ENCODE data around the gene SPRR2F. TPM values are rescaled to one million over a fixed set of nuclear protein-coding genes. Genes with fewer than 3 reads are reported as not detected.
A peak's percentile ranks its signal among the peaks of the same experiment; 100 is the strongest.
"Not testable (repeated sequence)": the region's sequence is repeated elsewhere in the genome, so short reads cannot be mapped to it uniquely, and the experiment has no call there.

The SPRR2F gene
- total RNA-seq, 1 experiment from 2014 or later: not detected

GRCh38 chr1:153127296-153127695, 14.0 kb upstream of the SPRR2F start:
- BruUV-seq (replicated peaks): no TSS peak

GRCh38 chr1:153125536-153125935, 12.2 kb upstream of the SPRR2F start:
- H3K4me1 ChIP-seq (ENCODE audit: insufficient read depth, low read length): peaks cover 20% of the 10 kb centered on the region
- H3F3A ChIP-seq (ENCODE audit: low read length, unreplicated experiment): no peaks in the 10 kb centered on the region
- no peaks in the 10 kb centered on the region for H4K20me1 ChIP-seq (ENCODE audit: low read length)
- H3K27me3 ChIP-seq (ENCODE audit: low read length): peaks cover 8% of the 10 kb centered on the region; the same call in 1 of the 2 replicates
- no peak for DNase-seq
- CTCF ChIA-PET: no interaction called here
- no peak overlapping the region for H3K4me2 ChIP-seq (ENCODE audit: low read length)
- TF ChIP-seq EZH2phosphoT487 (IDR thresholded peaks at IDR 0.05; ENCODE audit: borderline replicate concordance, low read length): no peak
- TF ChIP-seq CTCF (conservative IDR thresholded peaks at IDR 0.05; ENCODE audit: low read depth, low read length): no peak
- no peak for TF ChIP-seq EZH2 (IDR thresholded peaks at IDR 0.05; ENCODE audit: low read length, unreplicated experiment)
- H3K79me2 ChIP-seq (ENCODE audit: low read length): no peaks in the 10 kb centered on the region
- H2AFZ ChIP-seq (ENCODE audit: low read length): no peak overlapping the region
- no peak overlapping the region for H3K9ac ChIP-seq (ENCODE audit: low read length)
- intact Hi-C loops (cut with micrococcal nuclease): no loop called here
- no TSS peak for BruUV-seq (replicated peaks)
- H3K9me2 ChIP-seq (replicated peaks; ENCODE audit: low read length): no peaks in the 10 kb centered on the region; the same call in 1 of the 2 replicates
- H3K27ac ChIP-seq (ENCODE audit: low read length): no peak overlapping the region
- no peak overlapping the region for H3K4me3 ChIP-seq (ENCODE audit: low read length)
- POLR2A ChIA-PET (ENCODE audit: unreplicated experiment): no interaction called here
- ATAC-seq: no peak
- H3K36me3 ChIP-seq (ENCODE audit: low read depth, low read length): no peaks in the 10 kb centered on the region
- H3K9me3 ChIP-seq (ENCODE audit: low read length): 0 out of 2 replicates have a peak, but pooled peaks cover 5% of the 10 kb centered on the region

More at GRCh38 chr1:153127296-153127695, 14.0 kb upstream of the SPRR2F start:
- no peaks in the 10 kb centered on the region; the same call in 1 of the 2 replicates for H3K9me2 ChIP-seq (replicated peaks; ENCODE audit: low read length)
- ATAC-seq: no peak
- H3K27ac ChIP-seq (ENCODE audit: low read length): no peak overlapping the region
- H3K36me3 ChIP-seq (ENCODE audit: low read depth, low read length): no peaks in the 10 kb centered on the region
- POLR2A ChIA-PET (ENCODE audit: unreplicated experiment): no interaction called here
- H3K9me3 ChIP-seq (ENCODE audit: low read length): 0 out of 2 replicates have a peak, but pooled peaks cover 5% of the 10 kb centered on the region
- H3F3A ChIP-seq (ENCODE audit: low read length, unreplicated experiment): no peaks in the 10 kb centered on the region
- no peaks in the 10 kb centered on the region for H4K20me1 ChIP-seq (ENCODE audit: low read length)
- H2AFZ ChIP-seq (ENCODE audit: low read length): no peak overlapping the region
- CTCF ChIA-PET: no interaction called here
- no peak overlapping the region for H3K4me3 ChIP-seq (ENCODE audit: low read length)
- DNase-seq: no peak
- peaks cover 11% of the 10 kb centered on the region; the same call in 1 of the 2 replicates for H3K27me3 ChIP-seq (ENCODE audit: low read length)
- H3K4me2 ChIP-seq (ENCODE audit: low read length): no peak overlapping the region
- H3K4me1 ChIP-seq (ENCODE audit: insufficient read depth, low read length): peaks cover 17% of the 10 kb centered on the region
- no peak overlapping the region for H3K9ac ChIP-seq (ENCODE audit: low read length)
- TF ChIP-seq EZH2 (IDR thresholded peaks at IDR 0.05; ENCODE audit: low read length, unreplicated experiment): no peak
- TF ChIP-seq CTCF (conservative IDR thresholded peaks at IDR 0.05; ENCODE audit: low read depth, low read length): no peak
- TF ChIP-seq EZH2phosphoT487 (IDR thresholded peaks at IDR 0.05; ENCODE audit: borderline replicate concordance, low read length): no peak
- intact Hi-C loops (cut with micrococcal nuclease): no loop called here
- H3K79me2 ChIP-seq (ENCODE audit: low read length): no peaks in the 10 kb centered on the region

GRCh38 chr1:153123793-153124192, 10.5 kb upstream of the SPRR2F start:
- Histone ChIP-seq H3K4me2 (ENCODE audit: low read length) (peak overlapping the region; percentile 71), H3K27ac (ENCODE audit: low read length) (peak overlapping the region; percentile 96), H3K9ac (ENCODE audit: low read length) (peak overlapping the region; percentile 66), H3K4me1 (ENCODE audit: insufficient read depth, low read length) (peaks cover 20% of the 10 kb centered on the region)
- ATAC-seq; H3K4me3 ChIP-seq (ENCODE audit: low read length); DNase-seq; BruUV-seq (replicated peaks); H3K27me3 ChIP-seq (ENCODE audit: low read length); H3F3A ChIP-seq (ENCODE audit: low read length, unreplicated experiment); intact Hi-C loops (cut with micrococcal nuclease); CTCF ChIA-PET; H4K20me1 ChIP-seq (ENCODE audit: low read length); H3K36me3 ChIP-seq (ENCODE audit: low read depth, low read length); POLR2A ChIA-PET (ENCODE audit: unreplicated experiment); H3K9me3 ChIP-seq (ENCODE audit: low read length); H2AFZ ChIP-seq (ENCODE audit: low read length); H3K9me2 ChIP-seq (replicated peaks; ENCODE audit: low read length); H3K79me2 ChIP-seq (ENCODE audit: low read length): not testable (repeated sequence)
